Measurements from ENCODE around the gene KCNK4.

DNA sequence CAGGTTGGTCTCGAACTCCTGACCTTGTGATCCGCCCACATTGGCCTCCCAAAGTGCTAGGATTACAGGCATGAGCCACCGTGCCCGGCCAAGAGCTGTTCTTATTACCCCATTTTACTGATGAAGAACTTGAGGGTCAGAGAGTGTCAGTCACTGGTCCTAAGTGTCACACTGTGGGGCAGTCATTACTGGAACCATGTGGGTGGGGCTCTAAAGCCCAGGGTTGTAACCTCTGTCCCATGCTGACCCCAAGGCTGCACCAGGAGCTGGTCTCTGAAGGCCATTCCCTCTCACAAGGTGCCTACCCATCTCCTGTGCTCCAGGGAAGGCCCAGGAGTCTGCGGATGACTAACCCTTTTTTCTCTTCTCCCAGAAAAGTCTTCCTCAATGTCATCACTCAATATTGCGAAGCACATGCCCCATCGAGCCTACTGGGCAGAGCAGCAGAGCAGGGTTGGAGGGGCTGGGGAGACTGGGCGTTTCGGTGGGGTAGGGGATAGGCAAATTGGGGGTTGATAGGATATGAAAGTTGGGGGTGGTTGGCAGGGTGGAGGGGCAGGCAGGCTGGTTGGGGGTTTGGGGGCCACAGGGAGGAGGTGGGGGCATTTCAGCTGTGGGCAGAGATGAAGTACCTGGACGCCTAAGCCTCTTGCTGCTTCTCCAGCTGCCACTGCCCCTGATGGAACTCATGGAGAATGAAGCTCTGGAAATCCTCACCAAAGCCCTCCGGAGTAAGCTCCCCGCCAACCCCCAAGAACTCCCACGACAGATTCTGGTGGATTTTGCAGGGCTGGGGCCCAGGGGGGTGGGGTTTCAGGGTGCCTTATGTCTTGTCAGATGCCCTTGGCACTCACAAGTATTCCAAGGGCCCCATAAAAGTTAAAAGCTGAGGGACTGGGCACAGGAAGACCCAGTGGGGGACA, 12.3 kb downstream of the KCNK4 start:
- TF ChIP-seq, protein P1, sequence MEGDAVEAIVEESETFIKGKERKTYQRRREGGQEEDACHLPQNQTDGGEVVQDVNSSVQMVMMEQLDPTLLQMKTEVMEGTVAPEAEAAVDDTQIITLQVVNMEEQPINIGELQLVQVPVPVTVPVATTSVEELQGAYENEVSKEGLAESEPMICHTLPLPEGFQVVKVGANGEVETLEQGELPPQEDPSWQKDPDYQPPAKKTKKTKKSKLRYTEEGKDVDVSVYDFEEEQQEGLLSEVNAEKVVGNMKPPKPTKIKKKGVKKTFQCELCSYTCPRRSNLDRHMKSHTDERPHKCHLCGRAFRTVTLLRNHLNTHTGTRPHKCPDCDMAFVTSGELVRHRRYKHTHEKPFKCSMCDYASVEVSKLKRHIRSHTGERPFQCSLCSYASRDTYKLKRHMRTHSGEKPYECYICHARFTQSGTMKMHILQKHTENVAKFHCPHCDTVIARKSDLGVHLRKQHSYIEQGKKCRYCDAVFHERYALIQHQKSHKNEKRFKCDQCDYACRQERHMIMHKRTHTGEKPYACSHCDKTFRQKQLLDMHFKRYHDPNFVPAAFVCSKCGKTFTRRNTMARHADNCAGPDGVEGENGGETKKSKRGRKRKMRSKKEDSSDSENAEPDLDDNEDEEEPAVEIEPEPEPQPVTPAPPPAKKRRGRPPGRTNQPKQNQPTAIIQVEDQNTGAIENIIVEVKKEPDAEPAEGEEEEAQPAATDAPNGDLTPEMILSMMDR (IDR thresholded peaks at IDR 0.05), result no peak
- no peak for TF ChIP-seq POLR2AphosphoS5 (IDR thresholded peaks at IDR 0.05)
- no peak for TF ChIP-seq POLR2A (IDR thresholded peaks at IDR 0.05)
- no peak for TF ChIP-seq EP300 (IDR thresholded peaks at IDR 0.05)
